GM21576 (cell line): ENCODE results near the gene ZNF831.

Experiments used
- ATAC-seq: cut with Tn5 transposase; IDR thresholded peaks from one replicate; pipeline ENCODE4 v1.9.1; 2021; ENCODE audit warnings: mild to moderate bottlenecking, moderate library complexity; ENCODE audit not compliant: unreplicated experiment

The ZNF831 gene

DNA sequence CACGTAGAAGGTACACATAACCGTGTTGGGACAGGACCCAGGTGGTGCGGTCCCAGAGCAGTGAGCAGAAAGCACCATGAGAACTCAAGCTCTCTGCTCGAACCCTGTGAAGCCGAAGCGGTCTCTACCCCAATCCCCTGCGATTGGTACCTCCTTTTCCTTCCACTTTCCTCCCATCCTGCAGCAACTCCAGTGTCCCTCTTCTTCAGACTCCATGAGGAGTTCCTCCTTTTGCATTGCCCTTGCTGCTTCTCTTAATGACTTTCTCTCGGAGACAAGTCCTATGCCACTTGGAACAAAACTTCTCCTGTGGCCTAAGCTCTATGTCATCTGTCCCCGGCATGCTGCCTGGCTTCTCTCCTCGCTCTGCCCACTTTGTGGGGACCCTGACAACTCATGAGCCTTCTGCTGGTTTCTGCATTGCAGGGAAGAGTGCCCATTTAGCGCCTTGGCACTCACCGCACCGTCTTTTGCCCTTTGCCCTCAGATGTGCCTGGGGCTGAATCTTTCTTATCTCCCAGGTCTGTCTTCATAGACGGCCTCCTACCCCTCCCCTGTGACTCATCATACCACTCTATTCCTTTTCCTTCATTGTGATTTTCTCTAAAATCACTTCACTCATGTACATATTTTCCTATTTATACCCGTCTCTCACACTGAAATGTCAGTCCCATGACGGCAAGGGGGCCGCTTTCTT is 9.2 kb upstream of the ZNF831 start:
- ATAC-seq: no peak

DNA sequence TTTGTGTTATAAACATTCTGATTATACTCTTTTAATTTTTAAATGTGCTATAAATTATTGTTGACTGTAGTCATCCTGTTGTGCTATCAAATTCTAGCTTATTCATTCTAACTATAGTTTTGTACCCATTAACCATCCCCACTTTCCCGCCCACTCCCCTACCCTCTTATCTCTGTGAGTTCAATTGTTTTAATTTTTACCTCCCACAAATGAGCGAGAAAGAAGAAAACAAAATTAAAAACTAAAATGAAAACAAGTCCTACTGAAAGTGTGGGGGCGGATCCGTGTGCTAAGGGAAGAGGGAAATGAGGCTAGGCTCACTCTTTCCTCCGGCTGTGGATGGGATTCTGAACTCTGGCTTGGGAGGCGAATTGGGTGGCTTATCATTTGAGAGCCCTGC is 6.6 kb upstream of the ZNF831 start:
- ATAC-seq: no peak

DNA sequence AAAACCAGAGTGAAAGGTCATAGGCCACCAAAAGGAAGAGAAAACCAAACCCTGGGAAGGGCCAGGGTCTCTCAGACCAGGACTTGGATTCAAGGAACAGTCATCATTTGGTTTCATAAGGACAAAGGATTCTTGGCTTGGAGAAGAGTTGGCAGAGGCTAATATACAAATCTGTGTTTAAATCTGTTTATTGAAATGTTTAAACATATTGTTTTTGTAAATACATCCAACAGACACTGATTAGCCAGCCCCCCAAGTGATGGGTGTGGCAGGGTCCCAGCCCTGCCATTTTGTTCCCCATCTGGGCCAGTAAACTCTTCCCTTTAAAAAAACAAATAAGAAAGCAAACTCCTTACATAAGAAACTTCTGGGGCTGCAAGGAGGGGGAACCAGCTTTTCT is 6.1 kb upstream of the ZNF831 start:
- no peak for ATAC-seq

DNA sequence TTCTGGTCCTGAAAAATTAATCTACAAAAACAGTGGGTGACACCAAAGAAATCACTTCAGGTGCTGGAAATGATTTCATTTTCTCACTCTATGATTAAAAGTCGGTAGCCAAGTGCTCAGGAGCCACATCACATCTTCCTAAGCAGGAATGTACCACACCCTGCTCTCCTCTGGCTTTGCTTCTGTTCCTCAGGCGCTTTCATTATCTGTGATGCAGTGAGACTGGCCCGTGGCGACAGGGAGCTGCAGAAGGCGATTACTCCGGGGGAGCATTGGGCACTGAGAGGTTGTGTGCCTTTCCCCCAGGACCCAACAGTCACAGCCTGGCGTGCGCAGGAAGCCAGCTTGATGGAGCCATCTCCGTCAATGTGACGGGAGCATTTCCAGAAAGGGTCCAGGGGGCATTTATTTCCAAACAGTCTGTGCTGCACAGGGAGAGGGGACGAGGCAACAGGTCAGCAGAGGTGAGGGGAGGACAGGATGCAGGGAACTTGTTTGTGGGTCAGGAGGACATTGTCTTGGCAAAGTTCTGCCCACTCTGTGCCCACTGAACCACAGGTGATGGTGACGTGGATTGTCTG is 5.6 kb upstream of the ZNF831 start:
- no peak for ATAC-seq

DNA sequence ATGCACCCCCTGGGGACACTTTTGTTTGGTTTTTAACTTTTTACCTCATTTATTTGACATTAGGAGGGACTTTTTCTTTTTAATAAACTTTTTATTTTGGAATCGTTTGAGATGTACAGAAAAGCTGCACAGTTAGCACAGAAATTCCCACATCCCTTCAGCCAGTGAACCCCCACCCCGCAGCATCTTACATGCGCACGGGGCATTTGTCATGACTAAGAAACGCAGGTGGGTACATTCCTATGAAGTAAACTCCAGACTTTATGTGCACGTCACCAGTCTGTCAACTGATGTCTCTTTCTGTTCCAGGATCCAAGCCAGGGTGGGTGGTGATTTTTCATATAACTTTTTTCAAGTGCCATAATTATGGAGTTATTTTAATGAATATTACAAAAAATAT is 4.9 kb upstream of the ZNF831 start:
- no peak for ATAC-seq

DNA sequence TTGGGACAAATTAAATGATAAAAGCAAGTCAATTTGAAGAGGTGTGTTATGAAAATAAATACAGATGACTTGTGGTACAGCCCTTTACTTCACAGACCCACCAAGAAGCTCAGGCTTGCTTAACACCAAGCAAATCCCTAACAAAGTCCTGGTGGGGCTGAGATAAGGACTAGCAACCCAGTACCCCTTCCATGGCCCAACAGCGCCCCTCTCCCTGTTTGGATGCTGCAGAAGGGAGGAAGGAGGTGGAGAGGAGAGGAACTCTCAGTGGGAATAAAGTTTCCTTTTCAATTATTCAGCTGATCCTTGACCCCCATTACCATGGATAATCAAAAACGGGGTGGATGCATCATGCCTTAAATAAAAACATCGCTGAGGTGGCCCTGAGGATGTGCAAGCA is 4.5 kb upstream of the ZNF831 start:
- no peak for ATAC-seq

DNA sequence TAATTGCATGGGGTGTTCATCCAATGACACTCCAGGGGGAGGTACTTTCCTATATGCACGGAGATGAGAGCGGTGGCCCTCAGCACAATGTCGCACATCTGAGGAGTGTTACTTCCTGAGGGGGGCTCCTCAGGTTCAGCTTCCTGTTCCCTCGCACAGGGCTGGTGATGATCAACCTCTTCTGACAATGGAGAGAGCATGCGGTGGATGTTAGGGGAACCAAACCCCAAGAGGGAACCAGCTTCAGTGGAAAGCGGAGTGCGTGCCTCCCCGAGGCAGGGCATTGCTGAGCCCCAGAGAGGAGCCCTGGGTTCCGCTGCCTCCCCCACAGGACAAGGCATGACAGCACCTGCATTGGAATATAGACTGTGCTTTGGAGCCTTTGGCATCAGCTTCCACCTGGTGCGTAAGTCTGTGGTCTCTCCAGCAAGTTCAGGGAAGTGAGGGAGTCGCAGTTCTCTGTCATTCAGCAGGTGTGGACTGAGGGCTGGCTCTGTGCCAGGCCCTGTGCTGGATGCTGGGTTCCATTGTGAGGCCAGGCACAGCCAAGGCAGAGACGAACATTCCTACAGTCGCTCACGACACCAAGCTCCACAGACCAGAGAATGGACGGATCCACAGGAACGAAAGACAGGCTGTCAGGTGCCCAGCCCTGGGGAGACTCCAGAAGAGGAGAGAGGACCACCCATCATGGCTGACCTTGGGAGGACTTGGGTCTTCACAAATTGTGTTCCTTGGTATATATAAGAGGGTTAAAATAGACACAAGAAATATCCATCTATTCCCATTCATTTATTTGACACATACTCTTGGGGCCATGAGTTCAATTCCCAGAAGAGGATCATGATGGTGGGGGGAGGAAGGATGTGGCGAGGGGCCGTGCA is 3.9 kb upstream of the ZNF831 start:
- ATAC-seq: no peak

DNA sequence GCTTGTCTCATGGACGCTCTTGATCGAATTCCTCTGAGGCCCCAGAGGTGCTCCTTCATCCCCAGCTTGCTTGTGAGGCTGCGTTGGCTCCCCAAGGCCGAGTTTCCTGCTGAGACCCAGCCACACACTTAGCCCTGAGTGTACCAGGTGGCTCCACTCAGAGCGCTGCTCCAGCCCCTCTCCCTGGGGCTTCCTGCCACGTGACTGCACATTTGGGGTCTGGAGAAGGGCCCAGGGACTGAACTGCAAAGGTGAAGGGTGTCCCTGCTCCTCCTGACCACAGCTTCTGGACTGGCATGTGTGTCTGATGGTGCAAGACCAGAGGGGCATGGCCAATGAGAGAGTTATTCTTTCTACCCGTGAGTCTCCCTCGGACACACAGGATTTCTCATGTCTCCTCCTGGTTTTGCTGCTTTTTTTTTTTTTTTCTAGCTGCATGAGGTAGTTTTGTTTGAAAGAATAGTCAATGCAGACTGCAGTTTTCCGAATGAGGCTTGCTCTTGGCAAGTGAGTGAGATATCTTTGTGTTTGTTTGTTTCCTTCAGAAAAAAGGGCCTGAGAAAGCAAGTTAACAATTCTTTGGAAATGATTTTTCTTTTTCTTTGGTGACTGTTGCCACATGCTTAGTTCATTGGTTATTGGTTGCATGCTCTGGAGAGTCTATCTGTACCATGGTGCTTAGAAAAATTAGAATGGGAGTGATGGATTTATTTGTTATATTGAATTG is 3.1 kb upstream of the ZNF831 start:
- ATAC-seq: no peak

DNA sequence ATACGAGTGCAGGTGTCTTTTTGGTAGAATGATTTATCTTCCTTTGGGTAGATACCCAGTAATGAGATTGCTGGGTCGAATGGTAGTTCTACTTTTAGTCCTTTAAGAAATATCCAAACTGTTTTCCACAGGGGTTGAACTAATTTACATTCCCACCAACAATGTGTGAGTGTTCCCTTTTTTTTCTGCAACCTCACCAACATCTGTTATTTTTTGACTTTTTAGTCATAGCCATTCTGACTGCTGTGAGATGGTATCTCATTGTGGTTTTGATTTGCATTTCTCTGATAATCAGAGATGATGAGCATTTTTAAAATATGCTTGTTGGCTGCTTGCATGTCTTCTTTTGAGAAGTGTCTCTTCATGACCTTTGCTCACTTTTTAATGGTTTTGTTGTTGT is 1.9 kb upstream of the ZNF831 start:
- no peak for ATAC-seq

DNA sequence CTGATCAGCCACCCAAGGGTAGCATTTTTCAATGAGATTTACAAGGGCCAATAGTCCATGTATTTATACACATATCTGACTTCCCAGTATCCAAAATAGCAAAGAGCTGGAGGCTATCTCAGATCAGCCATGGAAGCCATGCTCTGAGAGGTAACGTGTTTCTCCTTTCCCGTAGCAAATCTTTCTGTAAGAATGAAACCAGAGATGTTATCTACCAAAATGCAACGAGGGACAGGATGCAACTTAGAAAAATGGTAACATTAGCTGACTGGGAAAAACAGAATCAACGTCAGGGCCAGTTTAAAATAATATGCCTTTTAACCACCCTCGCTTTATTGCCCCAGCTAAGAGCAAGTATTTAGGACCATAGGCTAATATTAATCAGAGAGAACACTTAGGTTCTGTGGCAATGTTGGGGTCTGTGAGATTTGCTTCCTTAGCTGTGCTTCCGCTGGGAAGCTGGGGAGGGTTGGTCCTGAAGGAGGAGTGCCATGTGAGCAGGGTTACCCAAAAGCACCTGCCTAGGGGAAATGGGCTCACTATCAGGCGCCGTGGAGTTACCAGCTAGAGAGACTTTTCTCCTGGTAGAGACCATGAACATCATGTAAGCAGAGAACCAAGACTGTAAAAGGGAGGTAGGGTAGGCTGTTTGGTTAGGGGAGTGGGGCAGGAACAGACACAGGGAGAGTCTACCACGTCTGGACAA is 1.2 kb downstream of the ZNF831 start:
- no peak for ATAC-seq

DNA sequence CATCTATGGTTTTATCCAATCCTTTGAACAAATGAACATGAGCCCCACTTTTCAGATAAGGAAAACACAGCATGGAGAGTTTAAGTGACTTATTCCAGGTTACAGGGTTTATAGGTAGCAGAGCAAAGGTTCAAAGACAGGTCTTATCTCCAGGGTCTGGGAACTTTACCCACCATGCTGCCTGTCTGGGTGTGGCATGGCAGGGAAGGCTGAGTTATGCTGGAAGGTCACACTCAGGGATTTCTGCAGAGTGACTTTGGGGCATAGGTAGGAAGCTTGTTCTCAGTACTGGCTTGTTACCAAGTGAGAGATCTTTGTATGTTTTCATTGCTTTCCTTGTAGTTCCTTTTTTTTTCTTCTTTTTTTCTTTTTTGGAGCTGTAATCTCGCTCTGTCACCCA is 1.8 kb downstream of the ZNF831 start:
- ATAC-seq: no peak

DNA sequence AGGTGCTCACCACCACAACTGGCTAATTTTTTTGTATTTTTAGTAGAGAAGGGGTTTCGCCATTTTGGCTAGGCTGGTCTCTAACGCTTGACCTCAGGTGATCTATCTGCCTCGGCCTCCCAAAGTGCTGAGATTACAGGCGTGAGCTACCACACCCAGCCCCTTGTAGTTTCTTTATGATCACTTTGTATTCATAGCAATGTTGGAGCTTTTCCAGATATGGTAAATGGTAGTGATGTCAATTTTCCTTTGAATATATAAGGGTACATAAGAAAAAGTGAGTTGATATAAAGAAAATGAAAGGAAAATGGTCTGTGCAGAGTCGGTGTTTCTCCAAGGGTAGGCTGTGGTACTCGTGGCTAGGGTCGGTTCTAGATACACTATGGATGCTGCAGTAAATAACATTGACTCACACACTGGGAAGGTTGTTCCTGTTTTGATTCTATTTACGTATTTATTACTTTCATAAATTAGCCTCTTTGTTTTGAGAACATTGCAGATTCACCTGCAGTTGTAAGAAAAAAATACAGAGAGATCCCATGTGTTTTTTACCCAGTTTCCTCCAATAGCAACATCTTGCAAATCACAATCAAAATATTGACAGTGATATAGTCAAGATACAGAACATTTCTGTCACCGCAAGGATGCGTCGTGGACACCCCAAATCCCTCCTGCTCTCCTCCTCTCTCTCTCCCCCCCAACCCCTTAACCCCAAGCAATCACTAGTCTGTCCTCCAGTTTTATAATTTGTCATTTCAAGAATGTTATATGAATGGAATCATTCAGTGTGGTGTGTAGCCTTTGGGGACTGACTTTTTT is 2.5 kb downstream of the ZNF831 start:
- no peak for ATAC-seq

DNA sequence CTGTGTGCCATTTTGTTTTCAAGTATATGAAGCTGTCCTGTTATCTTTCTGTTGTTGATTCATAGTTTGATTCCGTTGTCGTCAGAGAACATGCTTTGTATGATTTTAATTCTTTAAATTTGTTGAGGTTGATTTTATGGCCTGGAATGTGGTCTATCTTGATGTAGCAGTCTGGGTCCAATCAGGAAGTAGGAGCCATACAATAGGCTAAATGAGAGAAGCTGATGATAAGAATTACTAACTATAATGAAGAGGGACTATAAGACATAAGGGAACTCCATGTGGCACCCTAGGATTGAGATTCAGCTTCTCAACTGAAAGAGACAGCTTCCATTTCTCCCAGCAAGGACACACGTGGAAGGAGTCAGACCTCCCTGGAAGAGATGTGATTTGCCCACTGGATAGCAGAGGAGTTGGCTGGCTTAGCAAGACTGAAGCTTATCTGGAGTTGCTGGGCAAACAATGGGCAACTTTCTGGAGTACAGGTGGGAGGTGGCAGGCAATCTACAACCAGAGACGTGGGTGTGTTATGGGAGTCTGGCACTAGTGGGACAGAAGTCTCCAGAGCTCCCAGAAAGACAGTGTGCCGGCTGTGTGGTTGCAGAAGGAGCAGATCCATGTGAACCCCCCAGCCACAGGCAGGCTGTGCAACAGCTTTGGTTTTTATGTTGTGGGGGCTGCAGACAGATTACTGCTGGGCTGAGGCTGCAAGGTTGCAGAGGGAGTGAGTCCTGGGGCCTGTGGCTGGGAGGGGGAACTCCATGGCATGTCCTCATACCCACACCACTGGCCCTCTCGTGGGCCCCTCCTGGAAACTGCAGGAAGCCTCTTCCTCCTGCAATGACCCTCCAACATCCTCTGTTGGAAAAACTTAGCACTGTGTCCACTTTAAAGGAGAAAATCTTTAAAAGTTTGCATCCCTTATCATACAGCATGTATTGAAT is 7.1 kb downstream of the ZNF831 start:
- no peak for ATAC-seq

DNA sequence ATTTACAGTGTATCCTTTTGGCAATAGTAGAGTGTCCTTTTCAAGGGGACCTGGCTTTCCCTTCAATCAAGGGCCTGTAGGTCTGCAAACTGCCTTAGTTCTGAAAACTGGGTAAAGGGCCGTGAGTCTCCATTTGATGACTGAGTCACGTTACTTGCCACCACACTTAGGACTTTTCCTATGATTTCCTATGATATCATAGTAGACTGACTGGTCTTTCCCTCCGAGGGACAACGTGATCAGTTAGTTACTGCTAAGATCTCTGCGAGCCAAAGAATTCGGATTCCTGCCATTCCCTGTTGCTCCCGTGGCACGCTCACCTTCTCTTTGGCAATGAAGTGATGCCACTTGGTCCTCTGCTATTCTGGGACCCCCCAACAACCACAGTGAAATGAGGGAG is 8.4 kb downstream of the ZNF831 start:
- ATAC-seq: no peak

DNA sequence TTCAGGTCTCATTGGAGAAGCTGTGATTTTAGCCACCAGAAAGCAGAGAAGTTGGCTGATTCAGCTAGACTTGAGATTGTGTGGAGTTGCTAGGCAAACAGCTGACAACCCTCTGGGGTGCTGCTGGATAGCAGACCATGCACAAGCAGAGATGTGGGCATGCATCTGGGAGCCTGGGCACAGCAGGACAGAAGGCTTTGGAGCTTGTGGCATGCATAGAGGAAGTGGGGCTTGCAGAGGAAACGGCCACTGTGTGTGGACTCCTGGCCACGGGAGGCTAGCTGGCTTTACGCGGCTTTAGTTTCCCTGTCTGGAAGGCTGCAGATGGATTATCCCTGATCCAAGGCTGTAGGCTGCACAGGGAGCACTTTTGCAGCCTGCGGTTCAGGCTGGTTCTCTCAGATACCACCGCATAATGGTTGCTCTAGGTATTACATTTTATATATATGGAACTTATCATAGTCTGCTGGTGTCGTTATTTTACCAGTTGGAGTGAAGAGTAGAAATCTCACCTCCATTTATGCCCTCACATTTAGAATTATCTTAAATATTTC is 10.4 kb downstream of the ZNF831 start:
- ATAC-seq: no peak

DNA sequence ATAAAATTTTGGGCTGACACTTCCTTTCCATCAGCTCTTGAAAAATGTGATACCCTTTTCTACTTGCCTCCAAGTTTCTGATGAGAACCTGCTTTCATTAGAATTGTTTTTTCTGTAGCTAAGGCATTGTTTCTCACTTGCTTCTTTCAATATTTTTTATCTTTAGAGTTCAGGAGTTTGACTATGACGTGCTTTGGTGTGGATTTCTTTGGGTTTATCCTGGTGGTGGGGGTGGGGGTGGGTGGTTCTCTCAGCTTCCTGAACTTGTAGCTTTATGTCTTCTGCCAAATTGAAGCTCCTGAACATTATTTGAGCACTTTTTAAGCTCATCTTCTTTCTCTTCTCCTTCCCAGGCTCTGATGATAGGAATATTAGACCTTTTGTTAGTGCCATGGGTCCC is 11.4 kb downstream of the ZNF831 start:
- no peak for ATAC-seq

DNA sequence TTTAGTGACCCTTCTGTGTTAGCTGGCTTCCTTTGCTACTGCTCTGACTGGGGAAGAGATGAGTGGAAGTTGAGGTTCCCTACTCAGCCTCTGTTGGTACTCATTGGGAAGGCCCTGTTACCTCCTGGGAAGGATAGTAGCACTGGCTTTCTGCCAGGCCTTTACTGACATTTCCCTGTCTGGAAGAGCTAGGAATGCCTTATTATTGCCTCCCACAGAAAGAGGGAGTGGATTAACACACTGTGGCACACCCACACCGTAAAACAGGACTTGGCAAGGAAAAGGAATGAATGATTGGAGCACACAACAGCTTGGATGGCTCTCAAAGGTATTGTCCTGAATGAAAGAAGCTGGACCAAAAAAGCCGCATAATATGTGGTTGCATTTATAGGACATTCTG is 12.2 kb downstream of the ZNF831 start:
- ATAC-seq: no peak

DNA sequence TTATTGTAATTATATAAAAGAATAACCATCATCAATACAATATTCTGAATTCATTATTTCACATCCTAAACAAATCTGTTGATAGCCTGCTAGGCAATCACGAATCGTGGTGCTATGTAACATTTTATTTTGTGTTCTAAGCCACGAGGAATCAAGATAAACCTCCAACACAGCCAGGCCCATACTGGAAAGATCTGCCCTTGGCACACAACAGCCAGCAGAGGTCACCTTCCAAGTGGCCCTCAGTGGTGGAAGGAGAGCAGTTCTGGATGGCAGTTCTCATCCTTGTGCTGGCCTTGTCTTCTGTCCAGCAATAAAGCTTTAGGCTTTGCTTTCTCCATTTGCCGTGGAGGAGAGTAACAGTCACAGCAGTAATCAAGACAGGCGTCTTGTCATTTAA is 13.2 kb downstream of the ZNF831 start:
- no peak for ATAC-seq
